ENCODE measurements around the gene PLXNA4.

The PLXNA4 gene

GRCh38 chr7:132080967-132081668, 495.2 kb downstream of the PLXNA4 start:
- H3K4me1 ChIP-seq (ENCODE audit: control insufficient read depth, low read length), result no peaks in the 10 kb centered on the region
- no peaks in the 10 kb centered on the region for H3K79me2 ChIP-seq (ENCODE audit: control insufficient read depth, low read length)
- no peak for TF ChIP-seq CTCF (IDR thresholded peaks at IDR 0.05; ENCODE audit: low read depth, low read length, poor library complexity, severe bottlenecking)
- no peak for TF ChIP-seq EZH2phosphoT487 (IDR thresholded peaks at IDR 0.05; ENCODE audit: borderline replicate concordance, low read length)
- H3K27ac ChIP-seq (ENCODE audit: low read depth, low read length), result no peak overlapping the region
- H3K36me3 ChIP-seq (ENCODE audit: control insufficient read depth, low read length), result no peaks in the 10 kb centered on the region
- H3K4me3 ChIP-seq (ENCODE audit: low read length), result no peak overlapping the region
- no peaks in the 10 kb centered on the region for H3K9me3 ChIP-seq (ENCODE audit: control insufficient read depth, insufficient read depth, low read length)
- no peaks in the 10 kb centered on the region for H3K9me2 ChIP-seq (replicated peaks; ENCODE audit: control insufficient read depth, low read length)
- no peaks in the 10 kb centered on the region; the same call in 1 of the 2 replicates for H3K27me3 ChIP-seq (ENCODE audit: control insufficient read depth, low read length)
- no peaks in the 10 kb centered on the region for H3F3A ChIP-seq (ENCODE audit: control insufficient read depth, insufficient read depth)
- H4K20me1 ChIP-seq (ENCODE audit: control insufficient read depth, insufficient read depth, low read depth, low read length), result no peaks in the 10 kb centered on the region
- no peak overlapping the region for H3K4me2 ChIP-seq (ENCODE audit: low read length)

- no peaks in the 10 kb centered on the region; the same call in 1 of the 2 replicates for H3K27me3 ChIP-seq (ENCODE audit: control insufficient read depth, low read length)
Measured at GRCh38 chr7:132080467-132080866, 495.8 kb downstream of the PLXNA4 start.

GRCh38 chr7:132078891-132079735, 497.2 kb downstream of the PLXNA4 start:
- no peaks in the 10 kb centered on the region; the same call in 1 of the 2 replicates for H3K27me3 ChIP-seq (ENCODE audit: control insufficient read depth, low read length)
- H3K27ac ChIP-seq (ENCODE audit: low read depth, low read length), result no peak overlapping the region
- no peaks in the 10 kb centered on the region for H3K36me3 ChIP-seq (ENCODE audit: control insufficient read depth, low read length)
- H4K20me1 ChIP-seq (ENCODE audit: control insufficient read depth, insufficient read depth, low read depth, low read length), result no peaks in the 10 kb centered on the region
- no peak overlapping the region for H3K4me3 ChIP-seq (ENCODE audit: low read length)
- H3K79me2 ChIP-seq (ENCODE audit: control insufficient read depth, low read length), result no peaks in the 10 kb centered on the region
- no peaks in the 10 kb centered on the region for H3F3A ChIP-seq (ENCODE audit: control insufficient read depth, insufficient read depth)
- H3K4me2 ChIP-seq (ENCODE audit: low read length), result no peak overlapping the region
- TF ChIP-seq CTCF (IDR thresholded peaks at IDR 0.05; ENCODE audit: low read depth, low read length, poor library complexity, severe bottlenecking) (no peak), EZH2phosphoT487 (IDR thresholded peaks at IDR 0.05; ENCODE audit: borderline replicate concordance, low read length) (no peak)
- no peaks in the 10 kb centered on the region for H3K4me1 ChIP-seq (ENCODE audit: control insufficient read depth, low read length)
- peaks cover 4% of the 10 kb centered on the region; the same call in 1 of the 2 replicates for H3K9me3 ChIP-seq (ENCODE audit: control insufficient read depth, insufficient read depth, low read length)
- no peaks in the 10 kb centered on the region for H3K9me2 ChIP-seq (replicated peaks; ENCODE audit: control insufficient read depth, low read length)

More at GRCh38 chr7:132080467-132080866, 495.8 kb downstream of the PLXNA4 start:
- Histone ChIP-seq H3K9me2 (replicated peaks; ENCODE audit: control insufficient read depth, low read length) (no peaks in the 10 kb centered on the region), H4K20me1 (ENCODE audit: control insufficient read depth, insufficient read depth, low read depth, low read length) (no peaks in the 10 kb centered on the region), H3K27ac (ENCODE audit: low read depth, low read length) (no peak overlapping the region), H3K79me2 (ENCODE audit: control insufficient read depth, low read length) (no peaks in the 10 kb centered on the region), H3K9me3 (ENCODE audit: control insufficient read depth, insufficient read depth, low read length) (no peaks in the 10 kb centered on the region), H3F3A (ENCODE audit: control insufficient read depth, insufficient read depth) (no peaks in the 10 kb centered on the region), H3K4me1 (ENCODE audit: control insufficient read depth, low read length) (no peaks in the 10 kb centered on the region), H3K36me3 (ENCODE audit: control insufficient read depth, low read length) (no peaks in the 10 kb centered on the region), H3K4me3 (ENCODE audit: low read length) (no peak overlapping the region), H3K4me2 (ENCODE audit: low read length) (no peak overlapping the region)
- TF ChIP-seq CTCF (IDR thresholded peaks at IDR 0.05; ENCODE audit: low read depth, low read length, poor library complexity, severe bottlenecking), result no peak
- TF ChIP-seq EZH2phosphoT487 (IDR thresholded peaks at IDR 0.05; ENCODE audit: borderline replicate concordance, low read length), result no peak

All from DOHH2 (cell line).